NCI-H774 (cell line): ENCODE data around the gene KLRD1.
A peak's percentile ranks its signal among the peaks of the same experiment; 100 is the strongest.
"Not testable (repeated sequence)": the region's sequence is repeated elsewhere in the genome, so short reads cannot be mapped to it uniquely, and the experiment has no call there.

Experiments used
- DNase-seq: peaks from one replicate; lab custom pipeline; 2025; lab: John Stamatoyannopoulos, UW

The KLRD1 gene

DNA sequence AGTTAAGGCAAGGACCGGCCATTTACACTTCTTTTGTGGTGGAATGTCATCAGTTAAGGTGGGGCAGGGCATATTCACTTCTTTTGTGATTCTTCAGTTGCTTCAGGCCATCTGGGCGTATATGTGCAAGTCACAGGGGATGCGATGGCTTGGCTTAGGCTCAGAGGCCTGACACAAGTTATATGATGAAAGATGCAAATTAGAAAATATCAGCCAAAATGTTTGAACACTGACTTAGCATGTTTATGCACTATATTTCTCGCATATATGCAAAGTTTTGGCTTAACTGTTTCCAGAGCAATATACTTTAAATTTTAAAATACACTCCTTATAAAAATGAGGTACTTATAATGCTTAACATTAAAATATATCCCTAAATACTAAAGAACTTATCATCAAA lies 30.8 kb downstream of the KLRD1 start:
- not testable (repeated sequence) for DNase-seq

DNA sequence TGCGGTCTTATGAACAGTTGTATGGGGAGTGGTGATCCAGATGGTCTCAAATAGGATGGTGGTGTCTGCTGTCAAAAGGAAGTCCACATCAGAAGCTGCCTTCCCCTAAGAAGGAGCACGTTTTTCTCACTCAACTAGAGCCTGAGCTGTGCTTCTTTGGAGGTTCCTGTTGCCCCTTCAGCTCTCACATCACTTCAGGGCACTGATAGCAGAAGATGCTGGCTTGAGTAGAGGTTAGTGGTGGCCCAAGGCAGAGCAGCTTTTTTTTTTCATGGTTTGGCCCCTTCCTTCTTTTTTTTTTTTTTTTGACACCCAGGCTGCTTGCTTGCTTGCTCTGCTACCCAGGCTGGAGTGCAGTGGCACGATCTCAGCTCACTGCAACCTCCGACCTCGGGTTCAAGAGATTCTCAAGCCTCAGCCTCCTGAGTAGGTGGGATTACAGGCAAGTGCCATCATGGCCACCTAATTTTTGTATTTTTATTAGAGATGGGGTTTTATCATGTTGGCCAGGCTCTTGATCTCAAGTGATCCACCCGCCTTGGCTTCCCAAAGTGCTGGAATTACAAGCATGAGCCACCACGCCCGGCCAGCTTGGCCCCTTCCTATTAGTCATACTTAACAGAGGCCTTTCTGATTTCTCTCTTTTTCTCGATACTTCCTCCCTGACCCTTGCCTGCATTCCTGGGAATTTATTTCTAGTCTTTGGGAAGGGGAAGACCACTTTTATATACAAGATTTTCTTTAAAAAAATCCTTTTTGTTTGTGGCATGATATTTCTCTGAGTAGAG lies 31.6 kb downstream of the KLRD1 start:
- no peak for DNase-seq

DNA sequence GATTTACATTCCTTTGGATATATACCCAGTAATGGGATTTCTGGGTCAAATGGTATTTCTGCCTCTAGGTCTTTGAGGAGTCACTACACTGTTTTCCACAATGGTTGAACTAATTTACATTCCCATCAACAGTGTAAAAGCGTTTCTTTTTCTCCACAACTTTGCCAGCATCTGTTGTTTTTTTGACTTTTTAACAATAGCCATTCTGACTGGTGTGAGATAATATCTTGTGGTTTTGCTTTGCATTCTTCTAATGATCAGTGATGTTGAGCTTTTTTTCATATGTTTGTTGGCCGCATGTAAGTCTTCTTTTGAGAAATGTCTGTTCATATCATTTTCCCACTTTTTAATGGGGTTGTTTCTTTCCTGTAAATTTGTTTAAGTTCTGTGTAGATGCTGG lies 33.3 kb downstream of the KLRD1 start:
- not testable (repeated sequence) for DNase-seq

DNA sequence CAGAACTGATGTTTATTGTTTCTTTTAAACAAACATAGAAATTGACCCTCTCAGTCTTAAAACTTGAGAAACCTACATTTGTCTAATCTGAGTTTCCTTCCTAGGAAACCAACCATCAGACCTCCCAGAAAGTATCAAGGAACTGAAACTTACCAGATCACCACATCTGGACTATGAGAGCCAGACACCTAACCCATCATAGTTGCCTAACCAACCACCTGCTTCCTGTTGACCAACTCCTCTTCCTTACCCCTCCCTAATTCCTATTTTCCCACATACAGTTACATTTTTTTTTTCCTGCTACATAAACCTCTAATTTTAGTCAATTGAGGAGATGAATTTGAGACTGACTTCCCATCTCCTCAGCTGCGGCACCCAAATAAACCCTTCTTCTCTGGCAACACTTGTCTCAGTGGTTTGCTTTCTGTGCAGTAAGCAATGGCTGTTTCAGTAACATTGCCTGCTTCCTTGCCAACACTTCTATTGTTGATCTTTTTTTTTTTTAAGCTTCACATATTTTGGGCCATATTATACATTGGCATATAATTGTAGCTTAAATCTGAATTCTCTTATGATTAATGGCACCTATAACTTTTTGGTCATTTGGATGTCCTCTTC lies 34.3 kb downstream of the KLRD1 start:
- DNase-seq, result no peak

DNA sequence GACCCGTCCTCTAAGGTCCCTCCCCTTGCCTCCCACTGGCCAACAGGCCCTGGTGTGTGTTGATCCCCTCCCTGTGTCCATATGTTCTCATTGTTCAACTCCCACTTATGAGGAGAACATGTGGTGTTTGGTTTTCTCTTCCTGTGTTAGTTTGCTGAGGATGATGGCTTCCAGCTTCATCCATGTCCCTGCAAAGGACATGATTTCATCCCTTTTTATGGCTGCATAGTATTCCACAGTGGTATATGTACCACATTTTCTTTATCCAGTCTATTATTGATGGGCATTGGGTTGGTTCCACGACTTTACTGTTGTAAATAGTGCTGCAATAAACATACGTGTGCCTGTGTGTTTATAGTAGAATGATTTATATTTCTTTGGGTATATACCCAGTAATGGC lies 43.8 kb downstream of the KLRD1 start:
- DNase-seq, result not testable (repeated sequence)

DNA sequence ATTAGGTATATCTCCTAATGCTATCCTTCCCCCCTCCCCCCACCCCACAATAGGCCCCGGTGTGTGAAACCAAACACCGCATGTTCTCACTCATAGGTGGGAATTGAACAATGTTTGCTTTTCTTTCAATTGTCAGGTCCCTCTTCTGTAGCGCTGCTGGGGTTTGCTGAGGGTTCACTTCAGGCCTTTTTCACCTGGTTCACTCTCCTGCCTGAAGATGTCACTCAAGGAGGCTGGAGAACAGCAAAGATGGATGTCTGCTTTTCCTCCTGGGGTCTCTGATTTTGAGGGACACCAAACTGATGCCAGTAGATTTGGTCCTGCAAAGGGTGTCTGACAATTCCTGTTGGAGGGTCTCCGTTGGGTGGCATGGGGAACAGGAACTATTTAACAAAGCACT lies 46.4 kb downstream of the KLRD1 start:
- peak; percentile 65 for DNase-seq

DNA sequence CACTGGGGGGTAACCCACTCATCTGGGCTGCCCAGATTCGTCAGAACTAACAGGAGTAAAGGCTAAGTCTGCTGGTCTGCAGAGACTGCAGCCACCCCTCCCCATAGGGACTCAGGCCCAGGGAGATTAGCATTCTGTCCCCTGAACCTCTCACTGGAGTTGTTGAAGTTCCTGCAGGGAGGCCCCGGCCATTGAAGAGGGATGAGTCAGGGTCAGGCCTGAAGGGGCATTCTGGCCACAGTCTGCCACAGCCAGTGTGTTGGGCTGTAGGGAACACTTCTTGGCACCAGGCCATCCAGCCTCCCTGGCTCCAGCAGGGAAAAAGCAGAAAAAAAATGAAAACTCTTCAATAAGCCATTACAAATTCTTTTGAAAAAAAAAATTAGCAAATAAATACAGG lies 46.8 kb downstream of the KLRD1 start:
- DNase-seq, result no peak

DNA sequence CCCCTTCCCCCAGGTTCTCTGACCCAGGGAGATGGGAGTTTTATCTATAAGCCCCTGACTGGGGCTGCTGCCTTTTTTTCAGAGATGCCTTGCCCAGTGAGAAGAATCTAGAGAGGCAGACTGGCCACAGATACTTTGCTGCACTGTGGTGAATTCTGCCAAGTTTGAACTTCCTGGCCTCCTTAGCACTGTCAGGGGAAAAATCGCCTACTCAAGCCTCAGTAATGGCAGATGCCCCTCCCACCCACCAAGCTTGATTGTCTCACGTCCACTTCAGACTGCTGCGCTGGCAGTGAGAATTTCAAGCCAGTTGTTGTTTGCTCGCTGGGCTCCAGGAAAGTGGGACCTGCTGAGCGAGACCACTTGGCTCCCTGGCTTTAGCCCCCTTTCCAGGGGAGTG lies 50.5 kb downstream of the KLRD1 start:
- DNase-seq, result no peak

DNA sequence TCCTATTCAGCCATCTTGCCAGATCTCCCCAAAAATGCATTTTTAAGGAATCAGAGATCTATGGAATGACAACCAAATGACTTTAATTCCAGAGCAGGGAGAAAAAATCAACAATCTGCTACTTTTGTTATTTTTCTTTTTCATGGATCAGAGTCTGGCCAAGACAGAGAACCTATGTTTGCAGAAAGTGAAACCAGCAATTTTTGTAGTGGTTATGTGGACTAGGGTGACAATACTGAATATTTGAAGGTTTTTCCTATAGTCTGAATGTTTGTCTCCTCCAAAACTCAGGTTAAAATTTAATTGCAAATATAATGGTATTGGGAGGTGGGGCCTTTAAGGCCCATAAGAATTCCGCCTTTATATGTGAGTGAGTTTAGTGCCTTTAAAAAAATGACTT lies 51.3 kb downstream of the KLRD1 start:
- no peak for DNase-seq

DNA sequence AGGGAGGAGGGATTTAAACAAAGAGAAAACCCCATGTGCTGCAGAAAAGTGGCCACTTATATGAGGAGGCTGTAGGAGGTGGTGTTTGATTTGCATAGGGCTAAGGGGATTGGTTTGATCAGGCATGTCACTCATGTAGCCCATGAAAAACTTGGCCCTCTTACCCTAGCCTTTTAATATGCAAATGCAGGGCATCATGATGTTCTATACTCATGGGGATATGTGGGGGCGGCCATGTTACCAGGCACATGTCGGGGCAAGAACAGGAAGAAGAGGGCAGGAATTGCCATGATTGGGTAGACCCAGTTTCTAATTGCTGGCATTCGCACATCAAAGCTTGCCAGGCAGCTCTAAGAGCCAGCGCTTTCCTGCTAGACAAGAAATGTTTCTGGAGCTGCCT lies 53.4 kb downstream of the KLRD1 start:
- DNase-seq, result peak; percentile 76

DNA sequence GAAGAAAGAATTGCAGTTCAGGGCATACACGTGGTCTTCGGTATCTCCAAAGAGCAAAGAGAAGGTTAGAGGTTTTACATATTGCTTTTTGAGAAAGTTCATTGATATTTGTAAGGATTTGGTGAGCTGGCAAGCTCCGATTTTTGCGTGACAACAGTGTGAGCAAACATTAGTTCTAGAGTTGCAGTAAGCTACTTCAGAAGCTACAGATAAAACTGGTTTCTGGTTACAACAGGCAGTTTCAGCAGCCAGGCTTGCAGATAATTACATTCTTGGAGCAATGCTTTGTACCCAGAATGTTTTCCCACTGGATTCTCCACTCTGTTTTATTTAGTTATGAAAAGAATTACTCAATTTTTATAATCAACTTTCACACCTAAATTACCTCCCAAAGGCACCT lies 54.0 kb downstream of the KLRD1 start:
- no peak for DNase-seq

DNA sequence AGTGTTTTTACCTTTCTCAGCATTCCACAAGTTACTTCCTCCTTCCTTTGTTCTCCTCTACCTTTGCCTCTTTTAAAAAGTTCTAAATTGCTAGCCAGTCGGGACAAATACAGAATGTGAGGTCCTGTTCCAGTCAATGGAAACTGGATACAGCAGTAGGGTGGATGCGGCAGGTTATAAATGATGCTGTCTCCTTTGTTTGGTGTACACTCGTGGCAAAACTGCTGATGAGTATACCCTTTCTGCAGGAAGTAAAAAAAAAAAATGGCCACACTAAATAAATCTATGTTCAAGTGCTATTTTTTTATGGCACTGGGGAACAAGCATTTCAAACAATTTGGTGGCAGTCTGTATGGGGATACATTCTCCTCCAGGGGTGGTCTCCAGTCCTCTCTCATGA lies 54.7 kb downstream of the KLRD1 start:
- DNase-seq, result peak; percentile 24

DNA sequence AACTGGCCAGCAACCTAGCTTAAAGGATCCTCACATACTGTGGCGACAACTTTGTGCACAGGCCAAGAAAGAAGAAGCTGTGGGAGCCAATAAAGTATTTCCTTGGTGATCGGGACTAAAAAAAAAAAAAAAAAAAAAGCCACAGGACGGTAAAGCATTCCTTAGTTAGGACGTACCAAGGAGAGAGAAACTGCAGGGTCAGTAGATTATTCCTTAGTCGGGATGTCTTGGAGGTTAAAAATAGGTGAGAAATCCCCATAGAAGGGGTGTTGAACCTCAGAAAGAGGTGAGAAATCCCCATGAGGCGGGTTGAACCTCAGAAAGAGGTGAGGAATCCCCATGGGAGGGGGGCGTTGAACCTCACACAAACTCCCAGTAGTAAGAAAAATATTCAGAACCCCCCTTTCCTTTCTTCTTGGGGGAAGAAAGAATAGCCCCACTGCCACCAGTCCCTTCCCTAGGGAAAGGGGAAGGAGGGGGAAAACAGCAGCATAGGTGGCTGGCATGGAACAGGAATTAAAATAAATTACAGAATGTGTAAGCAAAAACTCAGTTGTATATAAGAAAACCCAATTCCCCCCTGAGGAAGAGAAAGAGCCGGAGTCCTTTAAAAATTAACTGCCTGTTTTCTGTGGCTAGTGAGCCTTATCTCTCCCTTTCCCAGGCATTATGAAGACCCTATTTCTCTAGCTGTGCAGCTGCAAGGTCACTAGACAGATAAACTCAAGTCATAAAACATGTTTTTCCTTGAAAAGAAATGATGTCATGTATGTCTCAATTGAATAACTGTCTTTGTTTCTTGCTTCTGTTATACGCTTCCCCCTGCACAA lies 55.4 kb downstream of the KLRD1 start:
- DNase-seq, result no peak

DNA sequence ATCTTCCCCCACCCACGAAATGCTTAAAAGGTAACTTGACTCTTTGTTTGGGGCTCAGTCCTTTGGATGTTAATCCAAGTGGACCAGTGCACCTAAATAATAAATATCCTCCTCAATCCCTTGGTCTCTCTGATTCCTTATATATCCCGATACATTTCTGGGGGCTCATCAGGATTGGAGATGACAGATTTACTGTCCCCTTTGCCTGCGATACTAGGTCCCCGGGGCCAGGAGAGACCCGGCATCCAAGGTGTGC lies 55.9 kb downstream of the KLRD1 start:
- peak; percentile 43 for DNase-seq

DNA sequence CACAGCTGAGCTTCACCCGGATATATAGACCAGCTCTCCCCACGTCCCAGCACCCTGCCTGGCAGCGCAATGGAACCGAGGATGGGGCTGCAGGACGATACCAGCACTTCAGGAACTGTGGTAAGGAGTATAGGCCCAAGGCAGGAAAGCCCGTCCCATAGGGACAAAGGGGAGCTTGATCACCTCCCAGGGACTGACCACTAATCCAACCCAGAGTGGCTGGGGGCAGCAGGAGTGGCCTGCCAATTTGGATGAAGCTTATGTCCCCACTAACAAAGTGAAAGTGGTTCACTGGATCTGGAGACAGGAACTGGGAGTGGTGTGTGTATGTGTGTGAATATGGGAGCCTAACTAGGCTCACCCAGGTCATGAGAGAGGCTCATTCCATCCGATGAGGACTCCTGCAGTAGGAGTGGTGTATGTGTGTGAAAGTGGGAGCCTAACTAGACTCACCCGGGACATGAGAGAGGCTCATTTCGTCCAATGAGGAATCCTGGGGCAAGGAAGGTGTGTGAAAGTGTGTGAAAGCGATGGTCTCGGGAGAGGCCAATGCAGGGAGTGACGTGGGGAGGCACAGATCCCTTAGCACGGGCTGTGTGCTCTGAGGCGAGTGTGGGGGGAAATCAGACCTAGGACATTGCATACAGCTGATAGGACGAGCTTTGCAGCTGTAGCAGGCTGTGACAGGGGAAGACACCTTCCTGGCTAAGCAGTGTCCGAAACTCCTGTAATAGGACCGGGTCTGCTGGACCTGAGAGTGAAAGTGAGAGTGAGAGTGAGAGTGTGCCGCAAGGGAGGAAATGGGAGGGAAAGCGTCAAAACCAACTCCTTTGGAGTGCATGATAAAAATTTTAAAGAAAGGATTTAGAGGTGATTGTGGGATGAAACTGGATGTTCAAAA lies 56.5 kb downstream of the KLRD1 start:
- DNase-seq, result peak; percentile 67

DNA sequence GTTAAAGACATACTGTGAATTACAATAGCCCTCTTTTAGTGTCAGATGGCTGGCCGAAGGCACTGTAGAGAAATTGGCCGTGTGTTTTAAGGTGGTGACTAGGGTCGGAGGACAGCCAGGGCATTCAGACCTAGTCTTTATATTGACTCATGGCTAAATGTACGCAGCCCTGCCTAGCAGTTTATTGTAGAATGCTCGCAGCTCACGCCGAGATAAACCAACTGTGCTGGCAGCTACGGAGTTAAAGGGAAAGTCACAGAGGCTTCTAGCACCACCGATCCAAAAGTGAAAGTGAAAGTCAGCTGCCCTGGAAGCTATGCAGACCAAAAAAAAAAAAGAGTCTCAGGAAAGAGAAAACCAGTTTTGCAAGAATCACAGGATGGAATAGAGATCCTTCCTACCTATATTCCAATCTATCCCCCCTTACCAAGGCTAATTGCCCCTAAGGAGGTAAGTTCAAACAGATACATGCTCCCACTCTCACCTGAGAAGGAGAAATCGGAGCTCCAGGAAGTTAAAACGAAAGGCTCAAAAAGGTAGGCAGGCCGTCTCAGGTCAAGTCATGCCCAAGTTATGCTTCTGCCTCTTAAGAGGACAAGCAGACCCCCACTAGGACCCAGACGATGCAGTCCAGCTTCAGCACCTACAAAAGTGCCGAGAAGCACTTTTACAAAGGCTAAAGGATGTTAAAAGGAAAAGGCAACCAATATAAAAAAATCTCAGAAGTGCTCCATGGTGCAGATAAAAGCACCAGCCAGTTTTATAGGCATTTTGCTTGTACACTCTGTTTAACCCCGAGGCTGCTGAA lies 57.3 kb downstream of the KLRD1 start:
- peak; percentile 87 for DNase-seq

DNA sequence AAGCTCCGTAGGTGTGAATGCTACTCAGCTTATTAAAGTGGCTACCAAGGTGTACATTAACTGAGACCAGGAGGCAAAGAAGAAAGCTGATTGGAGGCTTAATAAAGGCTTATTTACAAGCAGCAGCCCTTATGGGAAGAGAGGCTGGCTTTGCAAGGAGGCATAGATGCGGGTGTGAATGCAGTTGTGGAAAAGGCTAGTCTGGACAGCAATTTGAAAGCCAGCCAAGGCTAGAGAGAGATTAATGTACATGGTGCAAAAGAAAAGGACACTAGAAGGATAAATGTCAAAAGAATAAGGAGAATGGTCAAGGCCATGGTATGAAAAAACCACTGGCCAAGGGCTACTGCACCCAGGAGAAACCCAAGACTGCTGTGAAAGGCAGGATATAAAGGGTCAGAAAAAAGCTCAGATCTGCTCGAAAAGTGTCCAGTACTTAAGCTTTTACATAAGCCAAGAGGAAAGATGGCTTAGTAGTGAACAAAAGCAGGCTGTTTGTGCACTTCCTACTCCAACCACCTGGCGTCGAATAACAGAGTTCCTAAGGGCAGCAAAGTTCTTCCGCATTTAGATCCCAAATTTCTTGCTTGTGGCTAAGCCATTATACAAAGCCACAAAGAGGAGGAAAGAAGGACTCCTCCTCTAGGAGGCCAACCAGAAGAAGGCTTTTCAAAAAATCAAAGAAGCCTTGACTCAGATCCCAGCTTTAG lies 58.2 kb downstream of the KLRD1 start:
- DNase-seq, result peak; percentile 42

DNA sequence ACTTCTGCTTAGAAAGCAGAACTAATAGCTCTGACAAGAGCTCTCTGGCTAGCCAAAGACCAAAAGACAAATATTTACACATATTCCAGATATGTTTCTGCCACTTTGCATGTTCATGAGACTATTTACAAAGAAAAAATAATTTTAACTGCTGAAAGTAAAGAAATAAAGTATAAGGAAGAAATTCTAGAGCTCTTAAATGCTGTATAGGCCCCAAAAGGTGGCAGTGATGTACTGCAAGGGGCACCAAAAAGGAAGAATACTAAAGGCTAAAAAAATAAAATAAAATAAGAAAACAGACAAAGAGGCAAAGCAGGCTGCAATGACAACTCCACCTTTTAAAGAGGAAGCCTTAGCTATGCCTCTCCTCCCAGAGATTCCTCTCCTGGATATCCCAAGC lies 59.2 kb downstream of the KLRD1 start:
- peak; percentile 20 for DNase-seq

DNA sequence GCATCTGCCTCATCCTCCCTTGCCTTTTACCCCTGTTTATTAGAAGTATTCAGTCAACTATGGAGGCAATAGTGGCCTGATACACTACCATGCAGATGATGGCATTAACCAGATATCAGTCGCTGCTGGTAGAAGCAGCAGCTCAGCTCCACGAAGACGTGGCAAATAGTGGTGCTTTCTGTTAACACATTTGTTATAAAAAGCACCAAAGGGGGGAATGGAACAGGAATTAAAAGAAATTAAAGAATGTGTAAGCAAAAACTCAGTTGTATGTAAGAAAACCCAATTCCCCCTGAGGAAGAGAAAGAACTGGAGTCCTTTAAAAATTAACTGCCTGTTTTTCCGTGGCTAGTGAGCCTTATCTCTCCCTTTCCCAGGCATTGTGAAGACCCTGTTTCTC lies 60.0 kb downstream of the KLRD1 start:
- not testable (repeated sequence) for DNase-seq
